Kidney (tissue), 14 donors: ENCODE data around the gene RPS21. TPM values are rescaled to one million over a fixed set of nuclear protein-coding genes. Genes with fewer than 3 reads are reported as not detected.
A peak's percentile ranks its signal among the peaks of the same experiment; 100 is the strongest.

Source experiments
- DNase-seq, 5 donors: peaks; one replicate each; pipeline ENCODE4 v3.0.0-alpha.2; 2013 to 2020
- FAIRE-seq: peaks from 2 replicates; lab custom pipeline; 2012; peaks lifted over from hg19 to GRCh38; lab: Jason Lieb, UNC
- H3K27ac ChIP-seq, 2 donors: one replicate each; pipeline ENCODE4 v1.7.0; 2013; ENCODE audit warnings: low read depth in 2 of 2, low read length in 2 of 2, inconsistent platforms in 1 of 2
- H3K27me3 ChIP-seq: one replicate; pipeline ENCODE4 v1.7.1; 2013; ENCODE audit warnings: low read length, inconsistent platforms; ENCODE audit not compliant: control insufficient read depth, insufficient read depth
- H3K36me3 ChIP-seq, 3 donors: one replicate each; pipeline versions ENCODE4 v1.7.0 to v1.7.1; 2013; ENCODE audit warnings: low read length in 3 of 3, control low read depth in 1 of 3, inconsistent platforms in 1 of 3; ENCODE audit not compliant: insufficient read depth in 3 of 3, control insufficient read depth in 2 of 3
- H3K4me1 ChIP-seq, 3 donors: one replicate each; pipeline versions ENCODE4 v1.7.0 to v1.7.1; 2013; ENCODE audit warnings: low read length in 3 of 3, inconsistent platforms in 1 of 3, low read depth in 1 of 3; ENCODE audit not compliant: control insufficient read depth in 2 of 3, insufficient read depth in 2 of 3
- H3K4me3 ChIP-seq, 3 donors: one replicate each; pipeline versions ENCODE4 v1.7.0 to v1.8.1; 2013; ENCODE audit warnings: low read length in 3 of 3, control low read depth in 1 of 3, inconsistent platforms in 1 of 3
- H3K9ac ChIP-seq, 3 donors: one replicate each; pipeline versions ENCODE4 v1.7.0 to v1.7.1; 2013; ENCODE audit warnings: low read length in 3 of 3, control low read depth in 1 of 3, inconsistent platforms in 1 of 3
- H3K9me3 ChIP-seq, 3 donors: one replicate each; pipeline versions ENCODE4 v1.7.0 to v1.7.1; 2013; ENCODE audit warnings: low read length in 3 of 3, control low read depth in 1 of 3, inconsistent platforms in 1 of 3; ENCODE audit not compliant: control insufficient read depth in 2 of 3, insufficient read depth in 1 of 3
- CTCF ChIP-seq: IDR thresholded peaks from 3 replicates; pipeline ENCODE4 v1.5.1; 2012; ENCODE audit warnings: mild to moderate bottlenecking, moderate library complexity, borderline replicate concordance; ENCODE audit not compliant: insufficient read depth; ENCODE audit errors: extremely low read depth
- intact Hi-C: fragments of 100-400 bp; cut with DNase I; formaldehyde crosslinking; loops from one replicate; pipeline ENCODE4 v1.11.1; 2022
- polyA plus RNA-seq: library from polyadenylated mRNA; stranded (reverse); fragments of 350-450 nt; fragmentation: Illumina TruSeq; extraction: RNeasy Lipid Tissue Mini Kit (QIAGEN cat#74804); gene quantifications from one replicate; pipeline ENCODE4 v1.2.3, GENCODE V29; 2014; ENCODE audit warnings: low read depth, low replicate concordance; ENCODE audit not compliant: insufficient read depth
- total RNA-seq: library from RNA; stranded (reverse); fragmentation: NEBNext Ultra II Directional; extraction: Animal tissue kit (Norgen Biotek cat#: 25700); gene quantifications from one replicate; pipeline ENCODE4 v1.2.1, GENCODE V29; 2021
- donor health status: control.
- donor health status: control.
- donor health status: control.
- donor health status: control.
- donor health status: control.
- donor health status: DM: yes; HTN: yes; CAD: no.
- donor health status: Normal renal cell carcinoma (clear cell type).

RPS21 gene
- total and polyA plus RNA-seq, 2 donors from 2014 or later: 1,221 to 2,336 TPM

- Histone ChIP-seq H3K27me3 (no peaks in the 10 kb centered on the region), H3K9me3 (no peaks in the 10 kb centered on the region), H3K9ac (no peak overlapping the region), H3K27ac (peak overlapping the region in 1 of 2 donors; percentile 24), H3K4me3 (no peak overlapping the region), H3K4me1 (peaks cover 0 to 9% (median 3%) of the 10 kb centered on the region in 3 donors), H3K36me3 (no peaks in the 10 kb centered on the region)
- intact Hi-C loops: no loop called here
- no peak for FAIRE-seq
- DNase-seq: peak in 3 of 5 donors; percentile 79 to 86 (median 85)
- no peak for TF ChIP-seq CTCF
These were observed 47.0 kb downstream of the RPS21 start for GRCh38 chr20:62433658-62434497.

GRCh38 chr20:62436692-62437091 lies 49.8 kb downstream of the RPS21 start:
- H3K4me1 ChIP-seq: peaks cover 0 to 9% (median 3%) of the 10 kb centered on the region in 3 donors
- no peaks in the 10 kb centered on the region for H3K27me3 ChIP-seq
- H3K9me3 ChIP-seq: no peaks in the 10 kb centered on the region
- intact Hi-C loops: no loop called here
- H3K4me3 ChIP-seq: no peak overlapping the region
- no peaks in the 10 kb centered on the region for H3K36me3 ChIP-seq
- TF ChIP-seq CTCF: no peak
- H3K9ac ChIP-seq: no peak overlapping the region
- H3K27ac ChIP-seq: no peak overlapping the region
- DNase-seq (no peak), FAIRE-seq (no peak)

GRCh38 chr20:62437496-62437895 lies 50.6 kb downstream of the RPS21 start:
- no peaks in the 10 kb centered on the region for H3K36me3 ChIP-seq
- no peaks in the 10 kb centered on the region for H3K27me3 ChIP-seq
- no peak overlapping the region for H3K4me3 ChIP-seq
- no peak for TF ChIP-seq CTCF
- H3K9me3 ChIP-seq: no peaks in the 10 kb centered on the region
- DNase-seq: no peak
- H3K4me1 ChIP-seq: peaks cover 0 to 9% (median 3%) of the 10 kb centered on the region in 3 donors
- intact Hi-C loops: no loop called here
- no peak overlapping the region for H3K27ac ChIP-seq
- H3K9ac ChIP-seq: no peak overlapping the region
- FAIRE-seq: no peak
